ENCODE measurements around the gene UBASH3A. TPM values are rescaled to one million over a fixed set of nuclear protein-coding genes. Genes with fewer than 3 reads are reported as not detected.

Gene UBASH3A
- under 1 TPM in 1 of 2 donors, not detected in 1; 0.12 TPM for total RNA-seq

GRCh38 chr21:42403611-42404231 is at the start of gene UBASH3A:
Gene UBASH3A (plus strand): TSS chr21:42403902. CDS start chr21:42403946, 44 bp downstream.
- no peak for DNase-seq (ENCODE audit: low spot score)
- no peak within 1 kb of the TSS for H3K27ac ChIP-seq
- H3K9me3 ChIP-seq, result no peaks in the 10 kb centered on the region
- no peaks in the 10 kb centered on the region for H3K4me1 ChIP-seq
- no peaks in the 10 kb centered on the region for H3K27me3 ChIP-seq
- no peaks in the 10 kb centered on the region for H3K36me3 ChIP-seq
- H3K4me3 ChIP-seq, result no peak within 1 kb of the TSS
- no peak for TF ChIP-seq CTCF (IDR thresholded peaks at IDR 0.05)

GRCh38 chr21:42356046-42356445 is 47.7 kb upstream of the UBASH3A start:
- no peak for DNase-seq (ENCODE audit: low spot score)
- no peaks in the 10 kb centered on the region for H3K36me3 ChIP-seq
- H3K27me3 ChIP-seq, result no peaks in the 10 kb centered on the region
- no peaks in the 10 kb centered on the region for H3K4me1 ChIP-seq
- no peak for TF ChIP-seq CTCF (IDR thresholded peaks at IDR 0.05)
- no peak overlapping the region for H3K27ac ChIP-seq
- H3K4me3 ChIP-seq, result no peak overlapping the region
- H3K9me3 ChIP-seq, result peaks cover 0 to 34% of the 10 kb centered on the region in 2 donors

- no peak for TF ChIP-seq CTCF (IDR thresholded peaks at IDR 0.05)
- Histone ChIP-seq H3K4me3 (no peak overlapping the region), H3K27ac (no peak overlapping the region), H3K4me1 (no peaks in the 10 kb centered on the region), H3K36me3 (no peaks in the 10 kb centered on the region), H3K27me3 (no peaks in the 10 kb centered on the region), H3K9me3 (peaks cover 0 to 34% of the 10 kb centered on the region in 2 donors)
- DNase-seq (ENCODE audit: low spot score), result no peak
Measured at GRCh38 chr21:42356650-42357049, 47.1 kb upstream of the UBASH3A start.

- H3K9me3 ChIP-seq, result peaks cover 0 to 34% of the 10 kb centered on the region in 2 donors
- no peaks in the 10 kb centered on the region for H3K36me3 ChIP-seq
- no peaks in the 10 kb centered on the region for H3K27me3 ChIP-seq
- no peak overlapping the region for H3K27ac ChIP-seq
- DNase-seq (ENCODE audit: low spot score), result no peak
- no peak overlapping the region for H3K4me3 ChIP-seq
- TF ChIP-seq CTCF (IDR thresholded peaks at IDR 0.05), result no peak
- H3K4me1 ChIP-seq, result no peaks in the 10 kb centered on the region
Measured at GRCh38 chr21:42357307-42357706, 46.4 kb upstream of the UBASH3A start.

- no peak for DNase-seq (ENCODE audit: low spot score)
- Histone ChIP-seq H3K36me3 (no peaks in the 10 kb centered on the region), H3K27me3 (no peaks in the 10 kb centered on the region), H3K4me1 (no peaks in the 10 kb centered on the region), H3K4me3 (no peak overlapping the region), H3K9me3 (peaks cover 0 to 34% of the 10 kb centered on the region in 2 donors), H3K27ac (no peak overlapping the region)
- TF ChIP-seq CTCF (IDR thresholded peaks at IDR 0.05), result no peak
Measured at GRCh38 chr21:42358261-42358660, 45.4 kb upstream of the UBASH3A start.

- no peak for TF ChIP-seq CTCF (IDR thresholded peaks at IDR 0.05)
- Histone ChIP-seq H3K9me3 (peaks cover 0 to 32% of the 10 kb centered on the region in 2 donors), H3K27ac (no peak overlapping the region), H3K4me1 (no peaks in the 10 kb centered on the region), H3K36me3 (no peaks in the 10 kb centered on the region), H3K27me3 (no peaks in the 10 kb centered on the region), H3K4me3 (no peak overlapping the region)
- DNase-seq (ENCODE audit: low spot score), result no peak
Measured at GRCh38 chr21:42358937-42359336, 44.8 kb upstream of the UBASH3A start.

All from right atrium auricular region (tissue), 2 donors.